ENCODE measurements around the gene SNX27. TPM values are rescaled to one million over a fixed set of nuclear protein-coding genes. Genes with fewer than 3 reads are reported as not detected.

Gene SNX27
- total RNA-seq, 1 experiment from 2014 or later, result 42.2 TPM

- no TSS peak for BruUV-seq (replicated peaks)
- H3K27ac ChIP-seq (ENCODE audit: low read depth, low read length), result no peak overlapping the region
- no peak overlapping the region for H3K9ac ChIP-seq (ENCODE audit: low read length)
- CTCF ChIA-PET, result no interaction called here
- ATAC-seq, result no peak
- H2AFZ ChIP-seq (ENCODE audit: low read depth, low read length, poor library complexity, severe bottlenecking), result no peak overlapping the region
- H3K9me3 ChIP-seq (ENCODE audit: control insufficient read depth in 1 of 2, insufficient read depth in 1 of 2, low read depth in 1 of 2, low read length in 2 of 2), result no peaks in the 10 kb centered on the region
- no peaks in the 10 kb centered on the region for H4K20me1 ChIP-seq (ENCODE audit: insufficient read depth)
- no peaks in the 10 kb centered on the region for H3K9me2 ChIP-seq (ENCODE audit: insufficient read depth)
- no peak overlapping the region for H3K4me2 ChIP-seq (ENCODE audit: low read length)
- DNase-seq (ENCODE audit: low read depth, low spot score), result no peak
- no peaks in the 10 kb centered on the region for H3K4me1 ChIP-seq (ENCODE audit: control insufficient read depth in 1 of 2, insufficient read depth in 2 of 2, low read length in 2 of 2)
- no peak for TF ChIP-seq ZFX (IDR thresholded peaks at IDR 0.05)
- no peak for TF ChIP-seq EZH2 (IDR thresholded peaks at IDR 0.05)
- no peak for TF ChIP-seq JUND (IDR thresholded peaks at IDR 0.05)
- no peak for TF ChIP-seq SIN3A (IDR thresholded peaks at IDR 0.05; ENCODE audit: low read depth)
- TF ChIP-seq SP1 (IDR thresholded peaks at IDR 0.05; ENCODE audit: low read depth), result no peak
- TF ChIP-seq REST (IDR thresholded peaks at IDR 0.05; ENCODE audit: low read depth), result no peak
- no peak for TF ChIP-seq CTCF (IDR thresholded peaks at IDR 0.05 in 2 of 3, conservative IDR thresholded peaks at IDR 0.05 in 1 of 3; ENCODE audit: borderline replicate concordance in 1 of 3, insufficient read depth in 1 of 3, low read depth in 2 of 3, low read length in 2 of 3)
- TF ChIP-seq FOSL1 (IDR thresholded peaks at IDR 0.05; ENCODE audit: low read depth), result no peak
- no peak for TF ChIP-seq RAD21 (IDR thresholded peaks at IDR 0.05; ENCODE audit: low read depth)
- no peak for TF ChIP-seq POLR2AphosphoS5 (IDR thresholded peaks at IDR 0.05; ENCODE audit: low read depth, low read length)
- no peak for TF ChIP-seq EZH2phosphoT487 (IDR thresholded peaks at IDR 0.05; ENCODE audit: borderline replicate concordance)
- TF ChIP-seq ELF1 (IDR thresholded peaks at IDR 0.05; ENCODE audit: borderline replicate concordance, low read depth), result no peak
- TF ChIP-seq CBX3 (IDR thresholded peaks at IDR 0.05; ENCODE audit: low read depth), result no peak
- no peak for TF ChIP-seq CEBPB (IDR thresholded peaks at IDR 0.05; ENCODE audit: low read depth)
- no peak for TF ChIP-seq TCF7L2 (IDR thresholded peaks at IDR 0.05; ENCODE audit: borderline replicate concordance, extremely low read depth, insufficient read depth, insufficient read length)
- TF ChIP-seq YY1 (IDR thresholded peaks at IDR 0.05; ENCODE audit: extremely low read depth, insufficient replicate concordance, low read depth, low read length), result no peak
- TF ChIP-seq POLR2A (IDR thresholded peaks at IDR 0.05; ENCODE audit: borderline replicate concordance, extremely low read depth, insufficient read depth, insufficient read length), result no peak
- TF ChIP-seq MAX (IDR thresholded peaks at IDR 0.05), result no peak
- TF ChIP-seq ZBTB33 (IDR thresholded peaks at IDR 0.05; ENCODE audit: extremely low read depth, insufficient replicate concordance, low read length), result no peak
- no peak for TF ChIP-seq ZNF274 (IDR thresholded peaks at IDR 0.05; ENCODE audit: low read depth, low read length)
- no peaks in the 10 kb centered on the region for H3K36me3 ChIP-seq (ENCODE audit: control insufficient read depth in 1 of 2, insufficient read depth in 2 of 2, low read length in 2 of 2)
- no peaks in the 10 kb centered on the region for H3K27me3 ChIP-seq (ENCODE audit: insufficient read depth, low read length)
- intact Hi-C loops (cut with micrococcal nuclease), result no loop called here
- POLR2A ChIA-PET, result interaction anchor here (0.6 kb wide), 1 partner anchor 189 kb away, joined by 3 read pairs; no protein-coding TSS in a partner anchor
- H3K4me3 ChIP-seq (replicated peaks in 1 of 2; ENCODE audit: low read depth in 1 of 2, low read length in 2 of 2), result no peak overlapping the region
- RAD21 ChIA-PET (ENCODE audit: low non-redundant PET in 1 of 2, low total read pairs in 2 of 2, uncharacterized antibody in 2 of 2, unreplicated experiment in 2 of 2), result no interaction called here
- H3K79me2 ChIP-seq (ENCODE audit: insufficient read depth, low read length), result no peaks in the 10 kb centered on the region
Measured at GRCh38 chr1:151728151-151729054, 116.6 kb downstream of the SNX27 start.

Measured in HCT116 (cell line).